KG1 (cell line): Measurements from ENCODE around the gene CEACAM4.
"Not testable (repeated sequence)": the region's sequence is repeated elsewhere in the genome, so short reads cannot be mapped to it uniquely, and the experiment has no call there.

ENCODE experiments used
- DNase-seq: peaks from one replicate; lab custom pipeline; 2025; lab: John Stamatoyannopoulos, UW

CEACAM4 gene

GRCh38 chr19:41584931-41585330, 41.9 kb downstream of the CEACAM4 start:
- no peak for DNase-seq

- no peak for DNase-seq
Measured at GRCh38 chr19:41584260-41584810, 42.5 kb downstream of the CEACAM4 start.

GRCh38 chr19:41582577-41583182, 44.2 kb downstream of the CEACAM4 start:
- not testable (repeated sequence) for DNase-seq

- not testable (repeated sequence) for DNase-seq
Measured at GRCh38 chr19:41581068-41581467, 45.8 kb downstream of the CEACAM4 start.

GRCh38 chr19:41578886-41579285, 48.0 kb downstream of the CEACAM4 start:
- DNase-seq, result no peak

GRCh38 chr19:41577833-41578232, 49.0 kb downstream of the CEACAM4 start:
- DNase-seq, result no peak

GRCh38 chr19:41577144-41577830, 49.6 kb downstream of the CEACAM4 start:
- no peak for DNase-seq

GRCh38 chr19:41575998-41576397, 50.9 kb downstream of the CEACAM4 start, which contains the start of gene CEACAM21:
Gene CEACAM21 (plus strand): TSS chr19:41576166. CDS start chr19:41576275, 109 bp downstream.
- peak; percentile 52 for DNase-seq

GRCh38 chr19:41570639-41571112, 56.2 kb downstream of the CEACAM4 start:
- DNase-seq, result peak; percentile 57

- no peak for DNase-seq
Measured at GRCh38 chr19:41570179-41570578, 56.7 kb downstream of the CEACAM4 start.

- DNase-seq, result no peak
Measured at GRCh38 chr19:41569481-41570150, 57.3 kb downstream of the CEACAM4 start.
